CD4-positive, CD25-positive, alpha-beta regulatory T cell (primary cell): ENCODE measurements around the gene GINS3. TPM values are rescaled to one million over a fixed set of nuclear protein-coding genes. Genes with fewer than 3 reads are reported as not detected.

Source experiments
- ATAC-seq, 2 donors: fragments of 150-1000 bp; cut with Tn5 transposase; one replicate each; pipeline ENCODE4 v1.10.0; 2021; ENCODE audit warnings: low read depth in 2 of 2, moderate number of reproducible peaks in 2 of 2, moderate library complexity in 1 of 2
- DNase-seq, 3 donors: peaks; one replicate each; pipeline versions ENCODE4 v3.0.0 to v3.0.0-alpha.2; 2012 to 2022; ENCODE audit warnings: mixed read lengths in 1 of 3
- H3K27ac ChIP-seq: one replicate; pipeline ENCODE4 v1.7.0; 2013; ENCODE audit warnings: mild to moderate bottlenecking, low read length; ENCODE audit not compliant: insufficient read depth, poor library complexity, severe bottlenecking
- H3K27me3 ChIP-seq: one replicate; pipeline ENCODE4 v1.7.0; 2013; ENCODE audit warnings: low read length; ENCODE audit not compliant: control insufficient read depth, insufficient read depth
- H3K36me3 ChIP-seq: one replicate; pipeline ENCODE4 v1.7.0; 2013; ENCODE audit warnings: mild to moderate bottlenecking, low read length, moderate library complexity; ENCODE audit not compliant: control insufficient read depth, insufficient read depth
- H3K4me1 ChIP-seq: 2 replicates; pipeline ENCODE4 v1.7.0; 2013; ENCODE audit warnings: mild to moderate bottlenecking, low read length; ENCODE audit not compliant: insufficient read depth, control insufficient read depth, poor library complexity, severe bottlenecking
- H3K4me3 ChIP-seq: one replicate; pipeline ENCODE4 v1.7.0; 2013; ENCODE audit warnings: low read depth, mild to moderate bottlenecking, low read length, moderate library complexity
- H3K9me3 ChIP-seq, 2 experiments: 1 replicate in 1 of 2; 2 replicates in 1 of 2; pipeline ENCODE4 v1.7.0; 2013; ENCODE audit warnings: low read length in 2 of 2, mild to moderate bottlenecking in 1 of 2, moderate library complexity in 1 of 2; ENCODE audit not compliant: control insufficient read depth in 2 of 2
- H3K27ac Mint-ChIP-seq, 3 donors: one replicate each; pipeline ENCODE4 v1.8.0; 2020 to 2022; ENCODE audit warnings: mild to moderate bottlenecking in 3 of 3, mixed read lengths in 3 of 3, moderate library complexity in 2 of 3
- H3K27me3 Mint-ChIP-seq: one replicate; pipeline ENCODE4 v1.8.0; 2022; ENCODE audit warnings: mild to moderate bottlenecking, mixed read lengths
- H3K36me3 Mint-ChIP-seq: one replicate; pipeline ENCODE4 v1.8.0; 2020; ENCODE audit warnings: mixed read lengths
- H3K4me1 Mint-ChIP-seq, 4 donors: one replicate each; pipeline ENCODE4 v1.8.0; 2020 to 2022; ENCODE audit warnings: mixed read lengths in 4 of 4, mild to moderate bottlenecking in 1 of 4
- H3K4me3 Mint-ChIP-seq, 4 donors: one replicate each; pipeline ENCODE4 v1.8.0; 2020 to 2022; ENCODE audit warnings: mild to moderate bottlenecking in 4 of 4, mixed read lengths in 4 of 4, moderate library complexity in 3 of 4
- H3K9me3 Mint-ChIP-seq, 7 donors: one replicate each; pipeline ENCODE4 v1.8.0; 2020 to 2022; ENCODE audit warnings: mixed read lengths in 7 of 7, mild to moderate bottlenecking in 3 of 7, moderate library complexity in 2 of 7
- polyA plus RNA-seq, 4 donors: library from polyadenylated mRNA; unstranded; fragments of 300-500 nt; fragmentation: Illumina TruSeq; gene quantifications; one replicate each; pipeline ENCODE4 v1.2.3, GENCODE V29; 2021
- total RNA-seq: library from RNA; stranded (reverse); gene quantifications from one replicate; pipeline ENCODE4 v1.2.3, GENCODE V29; 2022

Gene GINS3
- total and polyA plus RNA-seq, 5 donors from 2014 or later = 0.86 to 3.1 (median 2.5) TPM

- Histone ChIP-seq H3K9me3 (peaks cover 0 to 3% of the 10 kb centered on the region in 2 experiments), H3K36me3 (no peaks in the 10 kb centered on the region), H3K4me3 (no peak overlapping the region), H3K27ac (no peak overlapping the region), H3K4me1 (no peaks in the 10 kb centered on the region), H3K27me3 (peaks cover 11% of the 10 kb centered on the region)
- peaks cover 27% of the 10 kb centered on the region for H3K27me3 Mint-ChIP-seq
- H3K4me1 Mint-ChIP-seq = no peaks in the 10 kb centered on the region
- DNase-seq (no peak), ATAC-seq (no peak)
- no peaks in the 10 kb centered on the region for H3K36me3 Mint-ChIP-seq
- H3K9me3 Mint-ChIP-seq = peaks cover 0 to 2% (median 0%) of the 10 kb centered on the region in 7 donors
- no peak overlapping the region for H3K27ac Mint-ChIP-seq
- no peak overlapping the region for H3K4me3 Mint-ChIP-seq
Measured at GRCh38 chr16:58377932-58378331, 14.3 kb upstream of the GINS3 start.

GRCh38 chr16:58378401-58378800 lies 13.9 kb upstream of the GINS3 start:
- Mint-ChIP-seq H3K9me3 (peaks cover 0 to 2% (median 0%) of the 10 kb centered on the region in 7 donors), H3K4me3 (no peak overlapping the region), H3K4me1 (no peaks in the 10 kb centered on the region), H3K27ac (no peak overlapping the region), H3K36me3 (no peaks in the 10 kb centered on the region), H3K27me3 (peaks cover 24% of the 10 kb centered on the region)
- H3K4me3 ChIP-seq = no peak overlapping the region
- no peak for DNase-seq
- peaks cover 0 to 3% of the 10 kb centered on the region in 2 experiments for H3K9me3 ChIP-seq
- H3K27ac ChIP-seq = no peak overlapping the region
- ATAC-seq = no peak
- peaks cover 11% of the 10 kb centered on the region for H3K27me3 ChIP-seq
- no peaks in the 10 kb centered on the region for H3K36me3 ChIP-seq
- H3K4me1 ChIP-seq = no peaks in the 10 kb centered on the region

- Histone ChIP-seq H3K36me3 (no peaks in the 10 kb centered on the region), H3K27me3 (peaks cover 14% of the 10 kb centered on the region), H3K9me3 (peaks cover 0 to 3% of the 10 kb centered on the region in 2 experiments), H3K4me3 (no peak overlapping the region), H3K27ac (no peak overlapping the region), H3K4me1 (no peaks in the 10 kb centered on the region)
- ATAC-seq = no peak
- H3K9me3 Mint-ChIP-seq = peaks cover 0 to 2% (median 0%) of the 10 kb centered on the region in 7 donors
- H3K4me3 Mint-ChIP-seq = no peak overlapping the region
- no peak overlapping the region for H3K27ac Mint-ChIP-seq
- no peaks in the 10 kb centered on the region for H3K4me1 Mint-ChIP-seq
- H3K27me3 Mint-ChIP-seq = peaks cover 24% of the 10 kb centered on the region
- DNase-seq = no peak
- H3K36me3 Mint-ChIP-seq = no peaks in the 10 kb centered on the region
Measured at GRCh38 chr16:58379736-58380135, 12.5 kb upstream of the GINS3 start.

- H3K4me1 Mint-ChIP-seq = no peaks in the 10 kb centered on the region
- no peak overlapping the region for H3K4me3 ChIP-seq
- H3K36me3 ChIP-seq = no peaks in the 10 kb centered on the region
- no peak overlapping the region for H3K4me3 Mint-ChIP-seq
- H3K4me1 ChIP-seq = no peaks in the 10 kb centered on the region
- peaks cover 34% of the 10 kb centered on the region for H3K27me3 Mint-ChIP-seq
- H3K27ac ChIP-seq = no peak overlapping the region
- no peak for ATAC-seq
- H3K36me3 Mint-ChIP-seq = no peaks in the 10 kb centered on the region
- peaks cover 14% of the 10 kb centered on the region for H3K27me3 ChIP-seq
- H3K9me3 ChIP-seq = peaks cover 0 to 3% of the 10 kb centered on the region in 2 experiments
- no peak for DNase-seq
- peaks cover 0 to 2% (median 0%) of the 10 kb centered on the region in 7 donors for H3K9me3 Mint-ChIP-seq
- no peak overlapping the region for H3K27ac Mint-ChIP-seq
Measured at GRCh38 chr16:58381661-58382060, 10.6 kb upstream of the GINS3 start.

GRCh38 chr16:58384437-58385055 lies 7.7 kb upstream of the GINS3 start:
- H3K36me3 Mint-ChIP-seq = no peaks in the 10 kb centered on the region
- H3K27ac Mint-ChIP-seq = no peak overlapping the region
- DNase-seq (no peak), ATAC-seq (no peak)
- Histone ChIP-seq H3K4me1 (no peaks in the 10 kb centered on the region), H3K27ac (no peak overlapping the region), H3K9me3 (peaks cover 0 to 3% of the 10 kb centered on the region in 2 experiments), H3K4me3 (no peak overlapping the region), H3K36me3 (no peaks in the 10 kb centered on the region), H3K27me3 (peaks cover 13% of the 10 kb centered on the region)
- H3K27me3 Mint-ChIP-seq = peaks cover 34% of the 10 kb centered on the region
- no peaks in the 10 kb centered on the region for H3K4me1 Mint-ChIP-seq
- no peak overlapping the region for H3K4me3 Mint-ChIP-seq
- peaks cover 0 to 3% (median 0%) of the 10 kb centered on the region in 7 donors for H3K9me3 Mint-ChIP-seq

GRCh38 chr16:58385218-58385773 lies 7.0 kb upstream of the GINS3 start:
- H3K36me3 Mint-ChIP-seq = no peaks in the 10 kb centered on the region
- DNase-seq = no peak
- H3K9me3 ChIP-seq = peaks cover 0 to 3% of the 10 kb centered on the region in 2 experiments
- no peaks in the 10 kb centered on the region for H3K36me3 ChIP-seq
- no peak overlapping the region for H3K27ac ChIP-seq
- H3K4me1 Mint-ChIP-seq = no peaks in the 10 kb centered on the region
- peaks cover 13% of the 10 kb centered on the region for H3K27me3 ChIP-seq
- peaks cover 0 to 3% (median 0%) of the 10 kb centered on the region in 7 donors for H3K9me3 Mint-ChIP-seq
- H3K27ac Mint-ChIP-seq = no peak overlapping the region
- H3K27me3 Mint-ChIP-seq = peaks cover 32% of the 10 kb centered on the region
- H3K4me1 ChIP-seq = no peaks in the 10 kb centered on the region
- ATAC-seq = no peak
- H3K4me3 ChIP-seq = no peak overlapping the region
- H3K4me3 Mint-ChIP-seq = no peak overlapping the region

- peaks cover 34% of the 10 kb centered on the region for H3K27me3 Mint-ChIP-seq
- no peak overlapping the region for H3K27ac Mint-ChIP-seq
- Histone ChIP-seq H3K4me1 (peaks cover 6% of the 10 kb centered on the region), H3K4me3 (no peak overlapping the region), H3K27ac (no peak overlapping the region), H3K27me3 (peaks cover 10% of the 10 kb centered on the region), H3K9me3 (no peaks in the 10 kb centered on the region), H3K36me3 (no peaks in the 10 kb centered on the region)
- H3K9me3 Mint-ChIP-seq = peaks cover 0 to 7% (median 0%) of the 10 kb centered on the region in 7 donors
- no peak for DNase-seq
- H3K4me1 Mint-ChIP-seq = peaks cover 2 to 19% (median 16%) of the 10 kb centered on the region in 4 donors
- no peak for ATAC-seq
- peak overlapping the region in 1 of 4 donors; percentile 96 for H3K4me3 Mint-ChIP-seq
- no peaks in the 10 kb centered on the region for H3K36me3 Mint-ChIP-seq
Measured at GRCh38 chr16:58389724-58390123, 2.5 kb upstream of the GINS3 start.

- peak overlapping the region; percentile 76 for H3K27ac ChIP-seq
- no peaks in the 10 kb centered on the region for H3K9me3 ChIP-seq
- peaks cover 10% of the 10 kb centered on the region for H3K27me3 ChIP-seq
- ATAC-seq = no peak
- H3K4me3 ChIP-seq = peak overlapping the region; percentile 86
- H3K4me1 Mint-ChIP-seq = peaks cover 2 to 20% (median 16%) of the 10 kb centered on the region in 4 donors
- H3K4me3 Mint-ChIP-seq = peak overlapping the region; percentile 96 to 100 (median 100)
- H3K4me1 ChIP-seq = peaks cover 6% of the 10 kb centered on the region
- H3K36me3 ChIP-seq = no peaks in the 10 kb centered on the region
- peaks cover 18% of the 10 kb centered on the region for H3K27me3 Mint-ChIP-seq
- H3K9me3 Mint-ChIP-seq = peaks cover 0 to 7% (median 0%) of the 10 kb centered on the region in 7 donors
- no peaks in the 10 kb centered on the region for H3K36me3 Mint-ChIP-seq
- no peak for DNase-seq
- peak overlapping the region; percentile 94 to 97 (median 95) for H3K27ac Mint-ChIP-seq
Measured at GRCh38 chr16:58393138-58393504, 850 bp downstream of the GINS3 start.
